Measurements from ENCODE around the gene PREP.

The PREP gene

DNA sequence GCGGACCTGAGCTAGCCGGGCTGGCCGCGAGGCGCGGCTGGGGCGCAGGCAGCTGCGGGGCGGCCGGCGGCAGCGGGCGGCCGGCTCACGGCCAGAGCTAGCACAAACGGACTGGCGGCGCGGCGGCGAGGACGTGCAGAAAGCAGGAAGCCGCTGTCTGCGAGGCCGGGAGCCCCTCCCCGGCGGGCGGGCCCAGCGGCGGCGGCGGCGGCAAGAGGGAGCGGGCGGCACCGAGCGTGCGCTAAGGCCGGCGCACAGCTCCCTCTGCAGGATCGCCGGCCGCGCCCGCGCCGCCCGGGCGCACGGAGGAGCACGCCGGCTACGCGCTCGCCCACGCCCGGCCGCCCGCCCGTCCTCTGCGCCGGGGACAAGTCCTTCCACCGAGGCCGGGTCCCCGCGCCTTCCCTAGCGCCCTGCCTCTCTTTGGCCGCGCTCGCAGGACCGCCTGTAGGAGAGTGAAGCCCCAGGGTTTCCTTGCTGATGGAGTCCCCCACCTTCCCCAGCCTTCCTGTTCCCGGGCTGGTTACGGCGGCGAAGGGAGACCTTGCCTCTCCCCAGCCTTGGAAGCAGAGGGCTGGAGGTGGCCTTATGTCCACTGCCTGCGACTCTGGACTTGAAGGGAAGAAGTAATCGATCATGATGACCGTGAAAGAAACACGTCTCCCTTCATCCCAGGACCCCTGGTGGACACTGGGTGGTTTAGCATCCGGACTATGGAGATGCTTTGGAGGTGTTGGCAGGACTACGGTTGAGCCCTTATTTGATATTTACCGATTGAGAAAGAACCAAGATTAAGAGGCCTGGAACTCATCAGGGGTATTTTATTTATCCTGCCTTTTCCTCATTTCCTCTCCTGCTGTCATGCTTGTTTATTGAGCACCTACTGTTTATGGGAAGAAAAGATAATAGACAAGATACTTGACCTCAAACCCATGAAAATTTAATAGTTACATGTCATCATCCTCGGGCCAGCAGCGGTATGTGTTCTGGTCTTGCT, at the start of gene PREP:
Gene PREP (minus strand): TSS at position 144 of the 997 bp plus-strand sequence. CDS start 191 bp downstream, outside the sequence.
- DNase-seq (ENCODE audit: low read depth) = peak; percentile 86
- peak within 1 kb of the TSS; percentile 87 for H3K4me3 ChIP-seq (replicated peaks; ENCODE audit: low read depth, low read length)

DNA sequence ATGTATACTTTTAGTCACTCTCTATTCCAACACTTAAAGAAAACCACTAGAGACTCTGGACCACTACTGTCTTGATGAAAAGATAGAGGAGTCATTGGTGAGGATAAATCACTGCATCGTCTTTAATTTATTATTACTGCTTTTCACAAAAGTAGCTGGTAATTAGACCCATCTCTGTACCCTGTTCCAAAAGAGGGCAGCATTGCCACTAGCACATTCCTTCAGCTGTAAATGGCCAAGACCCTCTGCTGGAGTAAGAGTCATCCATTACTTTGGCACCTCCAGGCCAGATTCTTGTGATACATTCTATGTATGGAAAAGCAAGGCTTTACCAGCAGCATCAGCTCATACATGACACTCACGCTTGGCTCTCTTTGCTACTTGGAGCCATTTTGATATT, 49.5 kb upstream of the PREP start:
- TF ChIP-seq, protein P1, sequence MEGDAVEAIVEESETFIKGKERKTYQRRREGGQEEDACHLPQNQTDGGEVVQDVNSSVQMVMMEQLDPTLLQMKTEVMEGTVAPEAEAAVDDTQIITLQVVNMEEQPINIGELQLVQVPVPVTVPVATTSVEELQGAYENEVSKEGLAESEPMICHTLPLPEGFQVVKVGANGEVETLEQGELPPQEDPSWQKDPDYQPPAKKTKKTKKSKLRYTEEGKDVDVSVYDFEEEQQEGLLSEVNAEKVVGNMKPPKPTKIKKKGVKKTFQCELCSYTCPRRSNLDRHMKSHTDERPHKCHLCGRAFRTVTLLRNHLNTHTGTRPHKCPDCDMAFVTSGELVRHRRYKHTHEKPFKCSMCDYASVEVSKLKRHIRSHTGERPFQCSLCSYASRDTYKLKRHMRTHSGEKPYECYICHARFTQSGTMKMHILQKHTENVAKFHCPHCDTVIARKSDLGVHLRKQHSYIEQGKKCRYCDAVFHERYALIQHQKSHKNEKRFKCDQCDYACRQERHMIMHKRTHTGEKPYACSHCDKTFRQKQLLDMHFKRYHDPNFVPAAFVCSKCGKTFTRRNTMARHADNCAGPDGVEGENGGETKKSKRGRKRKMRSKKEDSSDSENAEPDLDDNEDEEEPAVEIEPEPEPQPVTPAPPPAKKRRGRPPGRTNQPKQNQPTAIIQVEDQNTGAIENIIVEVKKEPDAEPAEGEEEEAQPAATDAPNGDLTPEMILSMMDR (IDR thresholded peaks at IDR 0.05; ENCODE audit: low read length, missing control alignments) = no peak
- DNase-seq (ENCODE audit: low read depth) = no peak
- H3K4me3 ChIP-seq (replicated peaks; ENCODE audit: low read depth, low read length) = no peak overlapping the region

More for the DNA sequence above, at the start of gene PREP:
- TF ChIP-seq, protein P1 (IDR thresholded peaks at IDR 0.05; ENCODE audit: low read length, missing control alignments) = peak; percentile 91

DNA sequence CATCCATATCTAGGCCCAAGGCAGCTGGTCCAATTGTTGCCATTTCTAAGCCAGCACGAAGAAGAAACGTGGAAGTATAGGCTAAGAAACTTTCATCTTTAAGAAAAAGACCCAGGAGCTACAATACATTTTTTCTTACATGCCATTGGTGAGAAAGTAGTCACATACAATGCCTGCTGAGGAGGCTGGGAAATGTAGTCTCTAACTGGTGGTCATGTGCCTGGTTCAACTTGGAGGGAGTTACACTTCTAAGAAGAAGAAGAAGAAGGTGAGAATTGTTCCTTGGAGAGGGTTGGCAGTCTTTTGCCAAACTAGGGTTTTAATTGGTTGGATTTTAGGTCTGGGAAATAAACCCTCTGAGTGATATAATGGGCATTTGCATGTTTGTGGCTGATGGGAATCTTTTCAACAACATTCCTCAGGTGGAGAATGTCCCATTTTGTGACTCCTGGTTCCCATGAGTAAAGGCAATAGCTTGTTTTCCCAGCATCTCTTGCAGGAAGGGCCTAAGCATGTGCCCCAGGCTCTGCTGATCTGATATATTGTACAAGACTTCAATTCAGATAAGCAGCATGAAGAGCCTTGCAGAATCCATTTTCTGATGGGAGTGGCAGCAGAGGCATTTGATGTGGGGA, 47.0 kb upstream of the PREP start:
- no peak for DNase-seq (ENCODE audit: low read depth)
- TF ChIP-seq, protein P1 (IDR thresholded peaks at IDR 0.05; ENCODE audit: low read length, missing control alignments) = no peak
- H3K4me3 ChIP-seq (replicated peaks; ENCODE audit: low read depth, low read length) = no peak overlapping the region

DNA sequence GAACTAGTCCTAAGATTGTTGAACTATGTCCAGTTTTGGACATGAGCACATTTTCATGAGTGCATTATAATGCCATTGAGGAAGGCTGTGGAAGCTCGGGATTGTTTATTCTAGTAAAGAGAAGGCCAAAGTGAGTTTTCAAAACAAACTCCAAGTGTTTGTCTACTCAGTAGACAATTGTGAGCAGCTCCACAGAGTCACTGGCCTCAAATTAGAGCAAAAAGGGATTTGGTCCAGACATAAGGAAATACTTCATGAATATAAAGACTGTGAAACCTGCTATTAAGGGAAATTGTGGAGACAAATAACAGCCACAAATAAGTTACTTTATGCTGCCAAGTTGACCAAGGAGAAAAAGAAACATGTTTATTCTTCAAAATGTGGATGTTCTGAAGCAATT, 42.6 kb upstream of the PREP start:
- DNase-seq (ENCODE audit: low read depth) = no peak
- no peak overlapping the region for H3K4me3 ChIP-seq (replicated peaks; ENCODE audit: low read depth, low read length)
- TF ChIP-seq, protein P1 (IDR thresholded peaks at IDR 0.05; ENCODE audit: low read length, missing control alignments) = no peak

DNA sequence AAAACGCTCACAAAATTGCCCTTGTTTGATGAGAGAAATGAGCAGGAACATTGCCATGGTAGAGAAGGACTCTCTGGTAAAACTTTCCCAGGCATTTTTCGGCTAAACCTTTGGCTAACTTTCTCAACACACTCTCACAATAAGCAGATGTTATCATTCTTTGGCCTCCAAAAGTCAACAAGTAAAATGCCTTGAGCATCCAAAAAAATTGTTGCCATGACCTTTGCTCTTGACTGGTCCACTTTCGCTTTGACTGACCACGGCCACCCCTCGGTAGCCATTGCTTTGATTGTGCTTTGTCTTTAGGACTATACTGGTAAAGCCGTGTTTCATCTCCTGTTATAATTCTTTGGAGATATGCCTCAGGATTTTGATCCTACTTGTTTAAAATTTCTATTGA, 41.1 kb upstream of the PREP start:
- H3K4me3 ChIP-seq (replicated peaks; ENCODE audit: low read depth, low read length) = no peak overlapping the region
- no peak for DNase-seq (ENCODE audit: low read depth)
- TF ChIP-seq, protein P1 (IDR thresholded peaks at IDR 0.05; ENCODE audit: low read length, missing control alignments) = no peak

DNA sequence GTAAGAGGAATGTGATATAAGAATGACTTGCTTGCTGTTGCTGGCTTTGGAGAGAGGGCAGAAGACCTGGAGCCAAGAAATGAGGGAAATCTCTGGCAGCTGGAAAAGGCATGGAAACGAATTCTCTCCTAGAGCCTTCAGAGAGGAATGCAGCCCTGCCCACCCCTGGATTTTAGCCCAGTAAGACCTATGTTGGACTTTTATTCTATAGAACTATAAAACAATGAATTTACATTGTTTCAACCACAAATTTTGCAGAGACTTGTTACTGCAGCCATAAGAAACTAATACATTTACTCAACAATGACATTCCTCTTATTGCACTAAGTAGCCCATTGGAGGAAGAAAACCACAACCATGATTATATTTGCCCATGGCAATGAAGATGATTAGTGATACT, 39.5 kb upstream of the PREP start:
- DNase-seq (ENCODE audit: low read depth) = no peak
- TF ChIP-seq, protein P1 (IDR thresholded peaks at IDR 0.05; ENCODE audit: low read length, missing control alignments) = no peak
- H3K4me3 ChIP-seq (replicated peaks; ENCODE audit: low read depth, low read length) = no peak overlapping the region
